MM.1S (cell line): ENCODE results near the gene SEL1L3.

Experiments
- DNase-seq: peaks from one replicate; pipeline ENCODE4 v3.0.0-alpha.2; 2015
- H2AFZ ChIP-seq: fragments of 300-600 bp; sonication (generic); 2 replicates; pipeline ENCODE4 v1.6.0; 2016; ENCODE audit warnings: antibody characterized with exemption, low read length
- H3F3A ChIP-seq: fragments of 300-600 bp; sonication (generic); 2 replicates; pipeline ENCODE4 v1.6.1; 2016; ENCODE audit warnings: mild to moderate bottlenecking, antibody characterized with exemption, low read length, moderate library complexity, mixed read lengths; ENCODE audit not compliant: insufficient read depth
- H3K27ac ChIP-seq: fragments of 300-600 bp; sonication (generic); 2 replicates; pipeline ENCODE4 v1.5.1; 2016; ENCODE audit warnings: mild to moderate bottlenecking, low read length
- H3K27me3 ChIP-seq: fragments of 300-600 bp; sonication (generic); replicated peaks from 2 replicates; pipeline ENCODE4 v1.6.0; 2016; ENCODE audit warnings: low read length; ENCODE audit not compliant: insufficient read depth
- H3K36me3 ChIP-seq: fragments of 300-600 bp; sonication (generic); replicated peaks from 2 replicates; pipeline ENCODE4 v1.6.1; 2016; ENCODE audit warnings: mild to moderate bottlenecking, low read length, mixed read lengths; ENCODE audit not compliant: insufficient read depth
- H3K4me1 ChIP-seq: fragments of 300-600 bp; sonication (generic); 2 replicates; pipeline ENCODE4 v1.6.1; 2016; ENCODE audit warnings: low read length, mixed read lengths
- H3K4me2 ChIP-seq: fragments of 300-600 bp; sonication (generic); 2 replicates; pipeline ENCODE4 v1.6.0; 2016; ENCODE audit warnings: low read depth, low read length
- H3K4me3 ChIP-seq: fragments of 300-600 bp; sonication (generic); 2 replicates; pipeline ENCODE4 v1.5.1; 2016; ENCODE audit warnings: low read length, mixed read lengths
- H3K79me2 ChIP-seq: fragments of 300-600 bp; sonication (generic); 2 replicates; pipeline ENCODE4 v1.6.1; 2016; ENCODE audit warnings: mixed run types, low read length, mixed read lengths
- H3K9ac ChIP-seq: fragments of 300-600 bp; sonication (generic); 2 replicates; pipeline ENCODE4 v1.6.1; 2016; ENCODE audit warnings: low read length, mixed read lengths
- H3K9me2 ChIP-seq: fragments of 300-600 bp; sonication (generic); replicated peaks from 2 replicates; pipeline ENCODE4 v1.6.1; 2016; ENCODE audit warnings: mild to moderate bottlenecking, low read length, mixed read lengths; ENCODE audit not compliant: insufficient read depth
- H3K9me3 ChIP-seq: fragments of 300-600 bp; sonication (generic); replicated peaks from 2 replicates; pipeline ENCODE4 v1.6.1; 2016; ENCODE audit warnings: mild to moderate bottlenecking, low read length, mixed read lengths; ENCODE audit not compliant: insufficient read depth
- H4K20me1 ChIP-seq: fragments of 300-600 bp; sonication (generic); 2 replicates; pipeline ENCODE4 v1.6.1; 2016; ENCODE audit warnings: mild to moderate bottlenecking, low read length, moderate library complexity, mixed read lengths; ENCODE audit not compliant: insufficient read depth
- EZH2 ChIP-seq: fragments of 300-600 bp; sonication (generic); optimal IDR thresholded peaks from 2 replicates; pipeline ENCODE3; 2017; ENCODE audit warnings: low read depth, mild to moderate bottlenecking, antibody characterized with exemption, low read length, mixed read lengths
- EZH2phosphoT487 ChIP-seq: fragments of 300-600 bp; sonication (generic); IDR thresholded peaks from 2 replicates; pipeline ENCODE4 v1.6.1; 2018; ENCODE audit warnings: antibody characterized with exemption, low read length
- TF ChIP-seq, protein P1 (sequence below): fragments of 300-600 bp; sonication (generic); IDR thresholded peaks from 2 replicates; pipeline ENCODE4 v1.5.1; 2016; ENCODE audit warnings: antibody characterized with exemption, low read length, mixed read lengths

SEL1L3 gene

DNA sequence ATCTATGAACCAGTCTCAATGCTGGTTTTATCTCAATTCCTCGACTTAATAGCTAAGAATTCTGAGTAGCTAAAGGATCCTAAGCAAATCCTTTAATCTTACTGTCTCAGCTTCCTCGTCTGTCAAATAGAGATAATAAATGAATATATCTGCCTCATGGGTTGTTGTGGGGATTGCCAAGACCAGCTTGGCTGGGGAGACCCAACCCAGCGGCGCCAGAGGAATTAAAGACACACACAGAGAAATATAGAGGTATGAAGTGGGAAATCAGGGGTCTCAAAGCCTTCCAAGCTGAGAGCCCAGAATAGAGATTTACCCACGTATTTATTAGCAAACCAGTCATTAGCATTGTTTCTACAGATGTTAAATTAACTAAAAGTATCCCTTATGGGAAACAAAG is 165.3 kb downstream of the SEL1L3 start:
- no peaks in the 10 kb centered on the region for H3K9me2 ChIP-seq
- H3K27ac ChIP-seq = no peak overlapping the region

More for the DNA sequence above, 165.3 kb downstream of the SEL1L3 start:
- TF ChIP-seq EZH2phosphoT487 = no peak
- TF ChIP-seq, protein P1, sequence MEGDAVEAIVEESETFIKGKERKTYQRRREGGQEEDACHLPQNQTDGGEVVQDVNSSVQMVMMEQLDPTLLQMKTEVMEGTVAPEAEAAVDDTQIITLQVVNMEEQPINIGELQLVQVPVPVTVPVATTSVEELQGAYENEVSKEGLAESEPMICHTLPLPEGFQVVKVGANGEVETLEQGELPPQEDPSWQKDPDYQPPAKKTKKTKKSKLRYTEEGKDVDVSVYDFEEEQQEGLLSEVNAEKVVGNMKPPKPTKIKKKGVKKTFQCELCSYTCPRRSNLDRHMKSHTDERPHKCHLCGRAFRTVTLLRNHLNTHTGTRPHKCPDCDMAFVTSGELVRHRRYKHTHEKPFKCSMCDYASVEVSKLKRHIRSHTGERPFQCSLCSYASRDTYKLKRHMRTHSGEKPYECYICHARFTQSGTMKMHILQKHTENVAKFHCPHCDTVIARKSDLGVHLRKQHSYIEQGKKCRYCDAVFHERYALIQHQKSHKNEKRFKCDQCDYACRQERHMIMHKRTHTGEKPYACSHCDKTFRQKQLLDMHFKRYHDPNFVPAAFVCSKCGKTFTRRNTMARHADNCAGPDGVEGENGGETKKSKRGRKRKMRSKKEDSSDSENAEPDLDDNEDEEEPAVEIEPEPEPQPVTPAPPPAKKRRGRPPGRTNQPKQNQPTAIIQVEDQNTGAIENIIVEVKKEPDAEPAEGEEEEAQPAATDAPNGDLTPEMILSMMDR = no peak
- TF ChIP-seq EZH2 = no peak
- no peaks in the 10 kb centered on the region for H3K9me3 ChIP-seq
- no peaks in the 10 kb centered on the region for H3K4me1 ChIP-seq
- no peaks in the 10 kb centered on the region for H3K36me3 ChIP-seq
- DNase-seq = no peak
- no peaks in the 10 kb centered on the region for H4K20me1 ChIP-seq
- H3F3A ChIP-seq = no peaks in the 10 kb centered on the region
- no peak overlapping the region for H3K4me3 ChIP-seq
- H3K4me2 ChIP-seq = no peak overlapping the region
- no peaks in the 10 kb centered on the region for H3K79me2 ChIP-seq
- no peak overlapping the region for H3K9ac ChIP-seq
- H2AFZ ChIP-seq = no peak overlapping the region
- H3K27me3 ChIP-seq = no peaks in the 10 kb centered on the region
